GM18951 (cell line): ENCODE measurements around the gene PRKCE.
"Not testable (repeated sequence)": the region's sequence is repeated elsewhere in the genome, so short reads cannot be mapped to it uniquely, and the experiment has no call there.

ENCODE experiments used
- POLR2A ChIP-seq: IDR thresholded peaks from 4 replicates; pipeline ENCODE4 v1.6.1; 2011; ENCODE audit warnings: mild to moderate bottlenecking; ENCODE audit not compliant: insufficient read length, insufficient read depth; ENCODE audit errors: extremely low read depth
- in situ Hi-C: fragments of 300-500 bp; cut with MboI; formaldehyde crosslinking; loops from one replicate; pipeline ENCODE4 v1.12.0; 2022; ENCODE audit warnings: low sequenced_read_pairs, mixed read lengths, inconsistent platforms; ENCODE audit not compliant: unreplicated experiment

The PRKCE gene

GRCh38 chr2:46211461-46211860 lies 560.0 kb downstream of the PRKCE start:
- in situ Hi-C loops = no loop called here

GRCh38 chr2:46213906-46214305 lies 562.4 kb downstream of the PRKCE start:
- TF ChIP-seq POLR2A = no peak
- in situ Hi-C loops = no loop called here

More at GRCh38 chr2:46211461-46211860, 560.0 kb downstream of the PRKCE start:
- TF ChIP-seq POLR2A = no peak

- no peak for TF ChIP-seq POLR2A
- in situ Hi-C loops = no loop called here
Measured at GRCh38 chr2:46216213-46216612, 564.7 kb downstream of the PRKCE start.

GRCh38 chr2:46223514-46223913 lies 572.0 kb downstream of the PRKCE start:
- in situ Hi-C loops = not testable (repeated sequence)

- in situ Hi-C loops = loop anchor here (25.0 kb wide), 1 partner anchor 412 kb away; no protein-coding TSS in a partner anchor
- TF ChIP-seq POLR2A = no peak
Measured at GRCh38 chr2:46225150-46225625, 573.7 kb downstream of the PRKCE start.

GRCh38 chr2:46225730-46226129 lies 574.3 kb downstream of the PRKCE start:
- in situ Hi-C loops = loop anchor here (25.0 kb wide), 1 partner anchor 412 kb away; no protein-coding TSS in a partner anchor
- TF ChIP-seq POLR2A = no peak

- no peak for TF ChIP-seq POLR2A
- in situ Hi-C loops = loop anchor here (25.0 kb wide), 1 partner anchor 411 kb away; no protein-coding TSS in a partner anchor
Measured at GRCh38 chr2:46226620-46227019, 575.1 kb downstream of the PRKCE start.

GRCh38 chr2:46227022-46227421 lies 575.5 kb downstream of the PRKCE start:
- TF ChIP-seq POLR2A = no peak
- in situ Hi-C loops = loop anchor here (25.0 kb wide), 1 partner anchor 410 kb away; no protein-coding TSS in a partner anchor

GRCh38 chr2:46227674-46228289 lies 576.3 kb downstream of the PRKCE start:
- in situ Hi-C loops = loop anchor here (25.0 kb wide), 1 partner anchor 410 kb away; no protein-coding TSS in a partner anchor
- no peak for TF ChIP-seq POLR2A

GRCh38 chr2:46229134-46230063 lies 577.9 kb downstream of the PRKCE start:
- TF ChIP-seq POLR2A = peak; percentile 50
- in situ Hi-C loops = loop anchor here (25.0 kb wide), 1 partner anchor 408 kb away; no protein-coding TSS in a partner anchor

- TF ChIP-seq POLR2A = no peak
- in situ Hi-C loops = loop anchor here (25.0 kb wide), 1 partner anchor 407 kb away; no protein-coding TSS in a partner anchor
Measured at GRCh38 chr2:46230115-46230571, 578.7 kb downstream of the PRKCE start.

GRCh38 chr2:46230677-46231425 lies 579.4 kb downstream of the PRKCE start:
- in situ Hi-C loops = loop anchor here (25.0 kb wide), 1 partner anchor 406 kb away; no protein-coding TSS in a partner anchor
- TF ChIP-seq POLR2A = no peak

- no peak for TF ChIP-seq POLR2A
- in situ Hi-C loops = loop anchor here (25.0 kb wide), 1 partner anchor 406 kb away; no protein-coding TSS in a partner anchor
Measured at GRCh38 chr2:46231721-46232120, 580.2 kb downstream of the PRKCE start.

- TF ChIP-seq POLR2A = no peak
- in situ Hi-C loops = loop anchor here (25.0 kb wide), 1 partner anchor 404 kb away; no protein-coding TSS in a partner anchor
Measured at GRCh38 chr2:46232860-46233259, 581.4 kb downstream of the PRKCE start.
